Brain pericyte (primary cell): ENCODE results near the gene CYB5R4.
A peak's percentile ranks its signal among the peaks of the same experiment; 100 is the strongest.
"Not testable (repeated sequence)": the region's sequence is repeated elsewhere in the genome, so short reads cannot be mapped to it uniquely, and the experiment has no call there.

Source experiments
- DNase-seq: peaks from one replicate; pipeline ENCODE4 v3.0.0-alpha.2; 2012; ENCODE audit warnings: low read depth, low spot score

The CYB5R4 gene

GRCh38 chr6:83867043-83867442 lies 7.6 kb downstream of the CYB5R4 start:
- no peak for DNase-seq

DNA sequence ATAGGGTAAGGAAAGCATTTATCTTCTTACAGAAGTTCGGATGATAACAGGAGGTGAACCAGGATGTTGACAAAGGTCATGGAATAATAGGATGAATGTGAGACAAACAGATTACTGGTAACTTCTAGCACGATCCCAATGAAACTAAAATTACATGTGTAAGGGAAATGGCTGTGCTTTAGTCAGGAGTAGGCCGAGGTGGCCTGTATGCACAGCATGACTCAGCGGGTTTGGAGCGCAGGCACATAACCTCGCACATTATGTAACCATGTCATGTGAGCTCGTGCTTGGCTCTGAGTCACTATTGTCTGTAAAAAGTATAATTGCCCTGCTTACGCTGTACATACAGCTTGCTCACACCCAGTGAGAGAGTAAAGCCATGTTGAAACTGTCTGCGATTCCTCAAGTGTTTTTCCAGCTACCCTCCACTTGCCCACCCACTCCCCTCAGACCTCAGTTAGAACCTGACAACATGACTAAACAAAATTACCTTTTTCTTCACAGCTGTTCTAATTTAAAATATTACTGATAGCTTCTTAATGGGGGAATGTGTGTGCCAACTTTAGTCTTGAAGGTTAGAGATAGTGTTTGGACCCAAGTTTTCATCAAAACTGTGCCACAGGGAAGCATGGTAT lies 8.2 kb downstream of the CYB5R4 start:
- DNase-seq = peak; percentile 65

DNA sequence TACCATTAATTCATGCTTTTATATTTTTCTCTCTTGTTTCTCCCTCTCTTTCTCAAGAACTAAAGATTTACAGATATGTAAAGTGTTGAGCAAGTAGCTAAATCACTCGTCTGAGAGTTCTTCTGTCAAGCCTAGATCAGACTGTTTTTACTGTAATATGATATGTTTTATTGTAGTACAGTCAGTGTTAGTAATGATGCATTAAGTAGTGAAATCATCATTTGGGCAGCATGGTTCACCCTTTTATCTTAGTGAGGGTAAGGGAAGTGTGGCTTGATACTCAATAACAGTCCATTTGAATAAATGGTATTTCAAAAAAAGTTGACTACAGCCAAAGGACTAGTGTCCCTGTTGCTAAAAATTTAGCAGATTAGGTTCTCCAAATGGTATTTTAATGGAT lies 9.2 kb downstream of the CYB5R4 start:
- DNase-seq = peak; percentile 29

DNA sequence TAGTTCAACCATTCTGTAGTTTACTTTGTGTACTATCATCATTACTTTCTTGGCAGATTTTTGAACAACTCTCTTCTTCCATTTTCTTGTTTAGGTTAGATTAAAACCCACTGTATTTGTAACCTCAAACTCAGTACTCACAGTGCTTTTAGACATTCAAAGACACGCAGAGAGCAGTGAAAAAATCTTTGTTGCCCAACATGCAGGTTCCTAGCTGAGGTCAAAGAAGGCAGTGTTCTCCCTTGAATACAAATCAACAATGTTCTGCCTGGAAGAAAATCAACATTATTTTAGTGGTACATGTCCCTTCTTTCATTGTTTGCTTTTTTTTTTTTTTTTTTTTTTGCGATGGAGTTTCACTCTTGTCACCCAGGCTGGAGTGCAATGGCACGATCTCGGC lies 11.2 kb downstream of the CYB5R4 start:
- DNase-seq = no peak

GRCh38 chr6:83872386-83873118 lies 13.1 kb downstream of the CYB5R4 start:
- DNase-seq = no peak

- no peak for DNase-seq
Measured at GRCh38 chr6:83873869-83874268, 14.4 kb downstream of the CYB5R4 start.

GRCh38 chr6:83875843-83876242 lies 16.4 kb downstream of the CYB5R4 start:
- DNase-seq = no peak

DNA sequence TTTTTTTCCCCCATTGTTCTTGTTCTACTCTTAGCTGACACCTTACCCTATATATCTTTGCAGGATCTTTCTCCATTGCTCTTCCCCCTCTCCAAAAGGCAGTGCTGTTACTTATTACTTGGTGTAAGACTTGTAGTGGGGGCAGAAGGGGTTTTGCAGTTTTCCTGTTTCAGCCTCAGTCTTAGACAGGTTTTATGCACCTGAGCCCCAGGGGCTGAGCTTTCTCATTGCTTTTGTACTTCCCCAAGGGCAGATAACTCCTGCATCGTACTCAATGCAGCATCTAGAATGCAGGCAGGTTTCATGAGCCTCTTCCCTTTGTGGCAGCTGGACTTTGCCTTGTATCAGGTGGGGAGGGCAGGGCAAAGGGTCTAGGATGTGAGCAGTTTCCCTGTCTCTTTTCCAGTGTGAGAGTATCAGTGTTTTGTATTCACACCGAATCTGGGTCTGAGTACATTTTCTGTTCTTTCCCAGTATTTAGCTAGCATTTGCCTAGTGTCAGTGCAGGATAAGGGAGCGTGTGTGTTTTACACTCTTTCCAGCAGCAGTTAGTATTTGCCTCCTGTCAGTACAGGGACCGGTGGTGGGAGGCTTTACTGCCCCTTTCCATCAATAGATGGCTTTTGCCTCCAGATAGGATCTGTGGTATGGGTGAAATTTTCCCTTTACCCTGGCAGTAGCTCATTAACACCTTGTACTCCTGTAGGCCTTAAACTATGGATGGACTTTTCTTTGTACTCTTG lies 19.6 kb downstream of the CYB5R4 start:
- DNase-seq = no peak

DNA sequence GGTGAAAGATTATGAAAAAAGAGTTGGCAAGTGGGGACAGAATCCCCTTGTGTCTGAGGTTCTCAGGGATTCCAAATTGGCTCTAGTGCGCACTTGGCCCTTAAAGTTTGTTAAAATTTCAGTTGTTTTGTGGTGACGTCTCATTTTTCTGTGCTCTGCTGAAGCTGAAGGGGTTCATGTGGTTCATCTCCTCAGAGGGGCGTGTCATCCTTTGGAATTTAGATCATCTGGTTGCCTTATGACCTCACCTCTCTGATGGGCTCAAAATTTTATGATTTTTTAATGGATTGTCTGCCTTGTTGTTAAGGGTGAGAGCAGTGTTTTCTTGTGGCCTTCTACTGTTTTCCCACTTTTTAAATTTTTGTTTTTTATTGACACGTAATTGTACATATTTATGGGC lies 20.3 kb downstream of the CYB5R4 start:
- DNase-seq = no peak

- no peak for DNase-seq
Measured at GRCh38 chr6:83883240-83883639, 23.8 kb downstream of the CYB5R4 start.

- no peak for DNase-seq
Measured at GRCh38 chr6:83884523-83884922, 25.0 kb downstream of the CYB5R4 start.

GRCh38 chr6:83885984-83886383 lies 26.5 kb downstream of the CYB5R4 start:
- DNase-seq = no peak

DNA sequence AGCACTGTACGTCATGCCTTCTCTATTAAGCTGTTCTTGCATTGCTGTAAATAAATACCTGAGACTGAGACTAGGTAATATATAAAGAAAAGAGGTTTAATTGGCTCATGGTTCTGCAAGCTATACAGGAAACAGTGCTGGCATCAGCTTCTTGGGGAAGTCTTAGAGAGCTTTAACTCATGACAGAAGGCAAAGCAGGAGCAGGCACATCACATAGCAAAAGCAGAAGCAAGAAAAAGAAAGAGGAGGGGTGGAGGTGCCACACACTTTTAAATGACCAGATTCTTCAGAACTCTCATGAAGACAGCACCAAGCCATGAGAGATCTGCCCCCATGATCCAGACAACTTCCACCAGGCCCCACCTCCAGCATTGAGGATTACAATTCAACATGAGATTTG lies 30.1 kb downstream of the CYB5R4 start:
- no peak for DNase-seq

DNA sequence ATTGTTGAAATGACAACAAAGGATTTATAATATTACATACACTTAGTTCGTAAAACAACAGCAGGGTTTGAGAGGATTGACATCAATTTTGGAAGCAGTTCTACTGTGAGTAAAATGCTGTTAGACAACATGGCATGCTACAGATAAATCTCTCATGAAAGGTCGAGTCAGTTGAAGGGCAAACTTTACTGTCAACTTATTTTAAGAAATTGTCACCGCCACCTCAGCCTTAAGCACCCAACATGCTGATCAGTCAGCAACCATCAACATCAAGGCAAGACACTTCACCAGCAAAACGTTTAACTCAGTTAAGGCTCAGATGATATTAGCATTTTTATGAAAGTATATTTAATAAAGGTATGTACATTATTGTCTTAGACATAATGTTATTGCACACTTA lies 31.0 kb downstream of the CYB5R4 start:
- no peak for DNase-seq

DNA sequence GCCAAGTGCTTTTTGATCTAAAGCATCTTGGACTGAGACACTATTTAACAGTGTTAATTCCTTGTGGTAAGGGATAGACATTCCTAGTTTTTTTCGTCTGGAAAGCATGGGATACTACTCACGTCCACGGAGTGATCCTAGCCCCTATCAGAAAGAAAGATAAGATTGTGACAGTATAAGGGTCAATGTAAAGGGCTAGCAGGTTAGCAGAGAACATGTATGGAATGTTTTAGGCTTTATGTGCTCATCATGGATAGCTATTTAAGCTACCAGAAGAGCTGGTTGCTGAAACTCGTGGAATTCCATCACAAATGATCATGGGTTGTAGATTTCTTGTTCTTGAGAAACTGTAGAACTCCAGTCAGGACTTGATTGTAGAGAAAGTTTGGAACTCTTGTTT lies 32.1 kb downstream of the CYB5R4 start:
- no peak for DNase-seq

GRCh38 chr6:83893024-83893423 lies 33.5 kb downstream of the CYB5R4 start:
- DNase-seq = no peak

DNA sequence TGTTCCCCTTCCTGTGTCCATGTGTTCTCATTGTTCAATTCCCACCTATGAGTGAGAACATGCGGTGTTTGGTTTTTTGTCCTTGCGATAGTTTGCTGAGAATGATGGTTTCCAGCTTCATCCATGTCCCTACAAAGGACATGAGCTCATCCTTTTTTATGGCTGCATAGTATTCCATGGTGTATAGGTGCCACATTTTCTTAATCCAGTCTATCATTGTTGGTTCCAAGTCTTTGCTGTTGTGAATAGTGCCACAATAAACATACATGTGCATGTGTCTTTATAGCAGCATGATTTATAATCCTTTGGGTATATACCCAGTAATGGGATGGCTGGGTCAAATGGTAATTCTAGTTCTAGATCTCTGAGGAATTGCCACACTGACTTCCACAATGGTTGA lies 37.6 kb downstream of the CYB5R4 start:
- not testable (repeated sequence) for DNase-seq

DNA sequence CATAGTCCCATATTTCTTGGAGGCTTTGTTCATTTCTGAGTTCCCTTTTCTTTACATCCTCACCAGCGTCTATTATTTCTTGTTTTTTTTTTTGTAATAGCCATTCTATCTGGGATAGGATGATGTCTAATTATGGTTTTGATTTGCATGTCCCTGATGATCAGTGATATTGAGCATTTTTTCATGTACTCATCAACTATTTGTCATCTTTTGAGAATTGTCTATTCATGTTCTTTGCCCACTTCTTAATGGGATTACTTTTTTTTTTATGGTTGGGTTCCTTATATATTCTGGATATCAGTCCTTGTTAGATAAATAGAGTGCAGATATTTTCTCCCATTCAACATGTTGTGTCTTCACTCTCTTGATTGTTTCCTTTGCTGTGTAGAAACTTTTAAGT lies 42.1 kb downstream of the CYB5R4 start:
- DNase-seq = no peak

DNA sequence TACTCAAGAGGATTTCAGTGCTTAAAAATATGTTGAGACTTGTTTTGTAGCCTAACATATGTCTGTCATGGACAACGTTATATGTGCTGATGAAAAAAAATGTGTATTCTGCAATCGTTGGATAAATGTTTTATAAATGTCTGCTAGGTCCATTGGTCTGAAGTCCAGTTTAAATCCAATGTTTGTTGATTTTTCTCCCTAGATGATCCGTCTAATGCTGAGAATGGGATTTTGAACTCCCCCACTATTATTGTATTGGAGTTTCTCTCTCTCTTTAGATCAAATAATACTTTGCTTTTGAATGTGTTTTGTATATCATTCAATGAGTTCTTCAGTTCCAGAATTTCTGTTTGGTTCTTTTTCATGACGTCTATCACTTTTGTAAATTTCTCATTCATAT lies 44.9 kb downstream of the CYB5R4 start:
- DNase-seq = no peak

DNA sequence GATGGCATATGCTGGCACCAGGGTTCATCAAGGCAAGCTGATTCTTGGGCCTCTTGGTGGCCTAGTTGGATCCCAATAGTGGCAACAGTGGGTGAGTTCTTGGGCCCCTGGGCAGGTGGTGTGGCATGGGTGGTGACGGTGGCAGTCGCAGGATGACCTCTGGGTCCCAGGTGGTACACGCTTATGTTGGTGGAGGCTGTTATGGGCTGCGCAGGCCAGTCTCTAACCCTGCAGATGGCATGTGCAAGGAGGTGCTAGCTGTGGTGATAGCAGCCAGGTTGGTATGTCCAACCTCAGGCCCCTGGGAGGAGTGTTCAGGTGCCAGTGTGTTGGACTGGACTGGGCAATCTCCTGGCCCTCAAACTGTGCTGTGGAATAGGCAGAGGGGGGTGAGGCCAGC lies 46.2 kb downstream of the CYB5R4 start:
- DNase-seq = no peak

GRCh38 chr6:83907623-83908390 lies 48.3 kb downstream of the CYB5R4 start:
- DNase-seq = not testable (repeated sequence)

DNA sequence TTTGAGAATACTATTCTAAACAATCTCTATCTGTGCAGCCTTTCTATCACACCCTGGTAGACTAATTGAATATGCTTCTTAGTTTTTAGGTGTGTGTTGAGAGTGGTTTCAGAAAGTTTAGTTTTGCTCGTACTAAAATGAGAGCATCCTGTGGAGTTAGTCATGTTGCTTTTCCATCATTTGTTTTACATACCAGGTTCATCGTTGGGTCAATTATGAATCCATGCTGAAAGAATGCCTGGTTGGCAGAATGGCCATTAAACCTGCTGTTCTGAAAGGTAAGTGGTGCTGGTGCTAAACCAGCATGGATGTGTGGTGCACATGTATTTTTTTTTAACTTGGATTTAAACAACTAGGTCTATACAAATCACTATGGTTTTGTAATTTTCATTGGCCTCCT lies 49.3 kb downstream of the CYB5R4 start:
- DNase-seq = peak; percentile 12
